Measurements from ENCODE around the gene ARID1B. TPM values are rescaled to one million over a fixed set of nuclear protein-coding genes. Genes with fewer than 3 reads are reported as not detected.

Gene ARID1B
- total RNA-seq, 2 donors from 2014 or later, result 92.3 to 129 TPM

- Mint-ChIP-seq H3K36me3 (peaks cover 6% of the 10 kb centered on the region), H3K27me3 (peaks cover 30 to 37% of the 10 kb centered on the region in 2 donors), H3K4me3 (peak overlapping the region; percentile 3), H3K27ac (no peak overlapping the region), H3K4me1 (ENCODE audit: low read depth in 2 of 2) (peaks cover 19 to 22% of the 10 kb centered on the region in 2 donors), H3K9me3 (peaks cover 4% of the 10 kb centered on the region)
- no peak for ATAC-seq
- no peak for DNase-seq (ENCODE audit: low spot score)
Observed at GRCh38 chr6:157233686-157234085, 456.5 kb downstream of the ARID1B start.

GRCh38 chr6:157235600-157236039 lies 458.4 kb downstream of the ARID1B start:
- no peak for DNase-seq (ENCODE audit: low spot score)
- Mint-ChIP-seq H3K27ac (no peak overlapping the region), H3K27me3 (peaks cover 30 to 31% of the 10 kb centered on the region in 2 donors), H3K4me1 (ENCODE audit: low read depth in 2 of 2) (peaks cover 19 to 22% of the 10 kb centered on the region in 2 donors), H3K9me3 (peaks cover 4% of the 10 kb centered on the region), H3K4me3 (peak overlapping the region; percentile 85), H3K36me3 (peaks cover 6% of the 10 kb centered on the region)
- peak; percentile 66 to 73 for ATAC-seq

GRCh38 chr6:157236040-157236725 lies 459.0 kb downstream of the ARID1B start:
- Mint-ChIP-seq H3K27ac (no peak overlapping the region), H3K27me3 (peaks cover 30 to 31% of the 10 kb centered on the region in 2 donors), H3K4me3 (peak overlapping the region; percentile 85), H3K9me3 (peaks cover 4% of the 10 kb centered on the region), H3K36me3 (peaks cover 6% of the 10 kb centered on the region), H3K4me1 (ENCODE audit: low read depth in 2 of 2) (peaks cover 19 to 22% of the 10 kb centered on the region in 2 donors)
- peak; percentile 50 to 65 for ATAC-seq
- DNase-seq (ENCODE audit: low spot score), result no peak

GRCh38 chr6:157238346-157238745 lies 461.2 kb downstream of the ARID1B start:
- peak; percentile 17 to 25 for ATAC-seq
- peaks cover 24 to 33% of the 10 kb centered on the region in 2 donors for H3K27me3 Mint-ChIP-seq
- peaks cover 19 to 22% of the 10 kb centered on the region in 2 donors for H3K4me1 Mint-ChIP-seq (ENCODE audit: low read depth in 2 of 2)
- peak overlapping the region in 1 of 2 donors; percentile 47 for H3K27ac Mint-ChIP-seq
- H3K9me3 Mint-ChIP-seq, result peaks cover 4% of the 10 kb centered on the region
- no peak for DNase-seq (ENCODE audit: low spot score)
- peaks cover 6% of the 10 kb centered on the region for H3K36me3 Mint-ChIP-seq
- peak overlapping the region; percentile 3 for H3K4me3 Mint-ChIP-seq

- no peak overlapping the region for H3K27ac Mint-ChIP-seq
- DNase-seq (ENCODE audit: low spot score) (no peak), ATAC-seq (no peak)
- peaks cover 6% of the 10 kb centered on the region for H3K36me3 Mint-ChIP-seq
- peaks cover 4% of the 10 kb centered on the region for H3K9me3 Mint-ChIP-seq
- H3K4me3 Mint-ChIP-seq, result no peak overlapping the region
- peaks cover 22 to 33% of the 10 kb centered on the region in 2 donors for H3K27me3 Mint-ChIP-seq
- peaks cover 19 to 22% of the 10 kb centered on the region in 2 donors for H3K4me1 Mint-ChIP-seq (ENCODE audit: low read depth in 2 of 2)
Observed at GRCh38 chr6:157239148-157239547, 462.0 kb downstream of the ARID1B start.

- DNase-seq (ENCODE audit: low spot score) (no peak), ATAC-seq (no peak)
- H3K27ac Mint-ChIP-seq, result no peak overlapping the region
- peaks cover 6% of the 10 kb centered on the region for H3K36me3 Mint-ChIP-seq
- peaks cover 4% of the 10 kb centered on the region for H3K9me3 Mint-ChIP-seq
- no peak overlapping the region for H3K4me3 Mint-ChIP-seq
- H3K27me3 Mint-ChIP-seq, result peaks cover 22 to 33% of the 10 kb centered on the region in 2 donors
- H3K4me1 Mint-ChIP-seq (ENCODE audit: low read depth in 2 of 2), result peaks cover 19 to 20% of the 10 kb centered on the region in 2 donors
Observed at GRCh38 chr6:157239671-157240058, 462.5 kb downstream of the ARID1B start.

- peaks cover 16 to 17% of the 10 kb centered on the region in 2 donors for H3K4me1 Mint-ChIP-seq (ENCODE audit: low read depth in 2 of 2)
- H3K9me3 Mint-ChIP-seq, result peaks cover 4% of the 10 kb centered on the region
- peaks cover 6% of the 10 kb centered on the region for H3K36me3 Mint-ChIP-seq
- H3K27me3 Mint-ChIP-seq, result peaks cover 19 to 26% of the 10 kb centered on the region in 2 donors
- no peak overlapping the region for H3K27ac Mint-ChIP-seq
- ATAC-seq, result no peak
- no peak overlapping the region for H3K4me3 Mint-ChIP-seq
- no peak for DNase-seq (ENCODE audit: low spot score)
Observed at GRCh38 chr6:157240059-157240959, 463.1 kb downstream of the ARID1B start.

GRCh38 chr6:157240960-157241311 lies 463.8 kb downstream of the ARID1B start:
- H3K27me3 Mint-ChIP-seq, result peaks cover 14 to 22% of the 10 kb centered on the region in 2 donors
- H3K36me3 Mint-ChIP-seq, result peaks cover 6% of the 10 kb centered on the region
- peaks cover 4% of the 10 kb centered on the region for H3K9me3 Mint-ChIP-seq

GRCh38 chr6:157242791-157243190 lies 465.6 kb downstream of the ARID1B start:
- peaks cover 16 to 22% of the 10 kb centered on the region in 2 donors for H3K27me3 Mint-ChIP-seq
- ATAC-seq, result no peak
- peaks cover 4% of the 10 kb centered on the region for H3K9me3 Mint-ChIP-seq
- H3K4me1 Mint-ChIP-seq (ENCODE audit: low read depth in 2 of 2), result peaks cover 7% of the 10 kb centered on the region in 2 donors
- peaks cover 6% of the 10 kb centered on the region for H3K36me3 Mint-ChIP-seq
- H3K27ac Mint-ChIP-seq, result no peak overlapping the region
- no peak for DNase-seq (ENCODE audit: low spot score)
- H3K4me3 Mint-ChIP-seq, result no peak overlapping the region

More at GRCh38 chr6:157240960-157241311, 463.8 kb downstream of the ARID1B start:
- ATAC-seq (no peak), DNase-seq (ENCODE audit: low spot score) (no peak)
- Mint-ChIP-seq H3K4me3 (no peak overlapping the region), H3K4me1 (ENCODE audit: low read depth in 2 of 2) (peaks cover 11 to 12% of the 10 kb centered on the region in 2 donors), H3K27ac (no peak overlapping the region)

GRCh38 chr6:157244175-157244574 lies 467.0 kb downstream of the ARID1B start:
- DNase-seq (ENCODE audit: low spot score), result no peak
- Mint-ChIP-seq H3K27ac (no peak overlapping the region), H3K4me1 (ENCODE audit: low read depth in 2 of 2) (peaks cover 0 to 3% of the 10 kb centered on the region in 2 donors), H3K9me3 (no peaks in the 10 kb centered on the region), H3K27me3 (peaks cover 16 to 32% of the 10 kb centered on the region in 2 donors), H3K4me3 (no peak overlapping the region), H3K36me3 (peaks cover 7% of the 10 kb centered on the region)
- no peak for ATAC-seq

GRCh38 chr6:157244780-157245179 lies 467.6 kb downstream of the ARID1B start:
- Mint-ChIP-seq H3K4me1 (ENCODE audit: low read depth in 2 of 2) (peaks cover 0 to 3% of the 10 kb centered on the region in 2 donors), H3K4me3 (no peak overlapping the region), H3K9me3 (no peaks in the 10 kb centered on the region), H3K27me3 (peaks cover 16 to 32% of the 10 kb centered on the region in 2 donors), H3K27ac (no peak overlapping the region), H3K36me3 (peaks cover 7% of the 10 kb centered on the region)
- no peak for ATAC-seq
- no peak for DNase-seq (ENCODE audit: low spot score)

GRCh38 chr6:157245436-157245835 lies 468.3 kb downstream of the ARID1B start:
- H3K4me3 Mint-ChIP-seq, result no peak overlapping the region
- H3K27me3 Mint-ChIP-seq, result peaks cover 16 to 38% of the 10 kb centered on the region in 2 donors
- no peak overlapping the region for H3K27ac Mint-ChIP-seq
- peaks cover 7% of the 10 kb centered on the region for H3K36me3 Mint-ChIP-seq
- no peaks in the 10 kb centered on the region for H3K9me3 Mint-ChIP-seq
- DNase-seq (ENCODE audit: low spot score) (no peak), ATAC-seq (no peak)
- H3K4me1 Mint-ChIP-seq (ENCODE audit: low read depth in 2 of 2), result peaks cover 0 to 3% of the 10 kb centered on the region in 2 donors

- Mint-ChIP-seq H3K4me1 (ENCODE audit: low read depth in 2 of 2) (peaks cover 0 to 3% of the 10 kb centered on the region in 2 donors), H3K27ac (no peak overlapping the region)
- no peak for ATAC-seq
Observed at GRCh38 chr6:157246048-157246630, 469.0 kb downstream of the ARID1B start.

More at GRCh38 chr6:157246048-157246630, 469.0 kb downstream of the ARID1B start:
- H3K36me3 Mint-ChIP-seq, result peaks cover 7% of the 10 kb centered on the region
- no peak for DNase-seq (ENCODE audit: low spot score)
- H3K27me3 Mint-ChIP-seq, result peaks cover 16 to 38% of the 10 kb centered on the region in 2 donors
- no peak overlapping the region for H3K4me3 Mint-ChIP-seq
- no peaks in the 10 kb centered on the region for H3K9me3 Mint-ChIP-seq

All from natural killer cell treated with Interleukin-12 subunit alpha and Interleukin-12 subunit beta and Interleukin-15 and Interleukin-18, amount 100 ng/mL, for 72 hours (primary cell).